ENCODE data around the gene C2CD2. TPM values are rescaled to one million over a fixed set of nuclear protein-coding genes. Genes with fewer than 3 reads are reported as not detected.
"Not testable (repeated sequence)": the region's sequence is repeated elsewhere in the genome, so short reads cannot be mapped to it uniquely, and the experiment has no call there.

Gene C2CD2
- total RNA-seq, 4 donors from 2014 or later: 35.9 to 43.8 (median 38.9) TPM

- WGBS: 91% methylated on average over 11 of the region's 11 CpGs
- H3K27ac ChIP-seq: no peak overlapping the region
- H3K36me3 ChIP-seq: no peaks in the 10 kb centered on the region
- H3K4me3 ChIP-seq: no peak overlapping the region
- no peaks in the 10 kb centered on the region for H3K27me3 ChIP-seq
- no peak for TF ChIP-seq EP300 (IDR thresholded peaks at IDR 0.05)
- TF ChIP-seq, protein P1, sequence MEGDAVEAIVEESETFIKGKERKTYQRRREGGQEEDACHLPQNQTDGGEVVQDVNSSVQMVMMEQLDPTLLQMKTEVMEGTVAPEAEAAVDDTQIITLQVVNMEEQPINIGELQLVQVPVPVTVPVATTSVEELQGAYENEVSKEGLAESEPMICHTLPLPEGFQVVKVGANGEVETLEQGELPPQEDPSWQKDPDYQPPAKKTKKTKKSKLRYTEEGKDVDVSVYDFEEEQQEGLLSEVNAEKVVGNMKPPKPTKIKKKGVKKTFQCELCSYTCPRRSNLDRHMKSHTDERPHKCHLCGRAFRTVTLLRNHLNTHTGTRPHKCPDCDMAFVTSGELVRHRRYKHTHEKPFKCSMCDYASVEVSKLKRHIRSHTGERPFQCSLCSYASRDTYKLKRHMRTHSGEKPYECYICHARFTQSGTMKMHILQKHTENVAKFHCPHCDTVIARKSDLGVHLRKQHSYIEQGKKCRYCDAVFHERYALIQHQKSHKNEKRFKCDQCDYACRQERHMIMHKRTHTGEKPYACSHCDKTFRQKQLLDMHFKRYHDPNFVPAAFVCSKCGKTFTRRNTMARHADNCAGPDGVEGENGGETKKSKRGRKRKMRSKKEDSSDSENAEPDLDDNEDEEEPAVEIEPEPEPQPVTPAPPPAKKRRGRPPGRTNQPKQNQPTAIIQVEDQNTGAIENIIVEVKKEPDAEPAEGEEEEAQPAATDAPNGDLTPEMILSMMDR (IDR thresholded peaks at IDR 0.05): no peak
- TF ChIP-seq POLR2A (IDR thresholded peaks at IDR 0.05): no peak
- no peak for TF ChIP-seq POLR2AphosphoS5 (IDR thresholded peaks at IDR 0.05)
- DNase-seq (ENCODE audit: low spot score in 2 of 2): no peak
- peaks cover 11% of the 10 kb centered on the region for H3K4me1 ChIP-seq
- no peaks in the 10 kb centered on the region for H3K9me3 ChIP-seq
These were observed 8.7 kb upstream of the C2CD2 start for GRCh38 chr21:41962425-41962966.

- WGBS: 64% methylated on average over 5 of the region's 8 CpGs
- H3K27ac ChIP-seq: no peak overlapping the region
- TF ChIP-seq POLR2A (IDR thresholded peaks at IDR 0.05): no peak
- no peak for TF ChIP-seq POLR2AphosphoS5 (IDR thresholded peaks at IDR 0.05)
- TF ChIP-seq EP300 (IDR thresholded peaks at IDR 0.05): no peak
- TF ChIP-seq, protein P1 (IDR thresholded peaks at IDR 0.05): no peak
- DNase-seq (ENCODE audit: low spot score in 2 of 2): no peak
- no peaks in the 10 kb centered on the region for H3K36me3 ChIP-seq
- peaks cover 18% of the 10 kb centered on the region for H3K4me1 ChIP-seq
- no peak overlapping the region for H3K4me3 ChIP-seq
- H3K27me3 ChIP-seq: no peaks in the 10 kb centered on the region
- H3K9me3 ChIP-seq: no peaks in the 10 kb centered on the region
These were observed 7.9 kb upstream of the C2CD2 start for GRCh38 chr21:41961753-41962152.

GRCh38 chr21:41961282-41961701 is 7.5 kb upstream of the C2CD2 start:
- no peak for TF ChIP-seq POLR2A (IDR thresholded peaks at IDR 0.05)
- no peak for TF ChIP-seq EP300 (IDR thresholded peaks at IDR 0.05)
- no peak for TF ChIP-seq POLR2AphosphoS5 (IDR thresholded peaks at IDR 0.05)
- TF ChIP-seq, protein P1 (IDR thresholded peaks at IDR 0.05): no peak
- no peak overlapping the region for H3K27ac ChIP-seq
- no peaks in the 10 kb centered on the region for H3K27me3 ChIP-seq
- WGBS: 78% methylated on average over 14 of the region's 14 CpGs
- no peaks in the 10 kb centered on the region for H3K9me3 ChIP-seq
- no peak overlapping the region for H3K4me3 ChIP-seq
- H3K36me3 ChIP-seq: no peaks in the 10 kb centered on the region
- peaks cover 23% of the 10 kb centered on the region for H3K4me1 ChIP-seq
- no peak for DNase-seq (ENCODE audit: low spot score in 2 of 2)

DNA sequence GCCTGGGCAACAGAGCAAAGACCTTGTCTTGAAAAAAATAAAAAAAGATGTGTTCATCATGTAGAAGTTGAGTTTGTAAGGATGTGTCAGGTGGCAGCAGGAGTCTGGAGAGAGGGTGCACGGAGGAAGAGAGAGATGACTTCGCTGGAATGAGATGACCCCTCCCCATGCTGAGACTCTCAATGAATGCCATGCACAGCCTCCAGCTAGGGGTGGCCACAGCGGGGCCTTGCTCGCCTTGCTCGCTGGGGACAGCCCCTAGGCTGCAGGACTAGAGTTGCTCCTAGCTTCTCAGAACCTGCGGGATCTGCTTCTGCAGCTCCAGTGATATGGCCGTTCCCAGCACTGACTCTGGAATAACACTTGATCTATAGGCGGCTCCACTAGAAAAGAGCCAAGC is 6.6 kb upstream of the C2CD2 start:
- 87% methylated on average over 8 of the region's 8 CpGs for WGBS
- peak in 1 of 2 donors; percentile 34 for DNase-seq (ENCODE audit: low spot score in 2 of 2)

GRCh38 chr21:41959697-41960096 is 5.9 kb upstream of the C2CD2 start:
- not testable (repeated sequence) for H3K9me3 ChIP-seq; H3K4me3 ChIP-seq; DNase-seq (ENCODE audit: low spot score in 2 of 2); H3K36me3 ChIP-seq; H3K27ac ChIP-seq; H3K27me3 ChIP-seq
- H3K4me1 ChIP-seq: peaks cover 25% of the 10 kb centered on the region
- WGBS: 77% methylated on average over 11 of the region's 11 CpGs

More for the DNA sequence above, 6.6 kb upstream of the C2CD2 start:
- no peaks in the 10 kb centered on the region for H3K36me3 ChIP-seq
- H3K27me3 ChIP-seq: no peaks in the 10 kb centered on the region
- H3K27ac ChIP-seq: no peak overlapping the region
- TF ChIP-seq, protein P1 (IDR thresholded peaks at IDR 0.05): no peak
- TF ChIP-seq POLR2A (IDR thresholded peaks at IDR 0.05) (no peak), POLR2AphosphoS5 (IDR thresholded peaks at IDR 0.05) (no peak), EP300 (IDR thresholded peaks at IDR 0.05) (no peak)
- H3K4me3 ChIP-seq: no peak overlapping the region
- H3K4me1 ChIP-seq: peaks cover 25% of the 10 kb centered on the region
- H3K9me3 ChIP-seq: no peaks in the 10 kb centered on the region

All from suprapubic skin (tissue), 4 donors.